Naive thymus-derived CD4-positive, alpha-beta T cell (primary cell): ENCODE measurements around the gene FCN2. TPM values are rescaled to one million over a fixed set of nuclear protein-coding genes. Genes with fewer than 3 reads are reported as not detected.

ENCODE experiments used
- ATAC-seq: fragments of 150-1000 bp; cut with Tn5 transposase; 2 replicates; pipeline ENCODE4 v1.10.0; 2021; ENCODE audit warnings: mild to moderate bottlenecking, moderate library complexity
- CTCF ChIA-PET: fragments of 350-600 bp; sonication (Branson Sonifier 250); formaldehyde crosslinking; loops from one replicate; lab custom pipeline; 2021; ENCODE audit warnings: antibody characterized with exemption; lab: Charles Lee
- POLR2A ChIA-PET: fragments of 350-600 bp; sonication (Branson Sonifier 250); formaldehyde crosslinking; loops from one replicate; lab custom pipeline; 2021; ENCODE audit warnings: antibody characterized with exemption, inconsistent platforms; lab: Charles Lee
- DNase-seq, 9 donors: peaks; one replicate each; pipeline versions ENCODE4 v3.0.0 to v3.0.0-alpha.2; 2020 to 2022; ENCODE audit warnings: mixed read lengths in 1 of 9
- H3K27ac ChIP-seq: one replicate; pipeline ENCODE4 v1.7.0; 2013; ENCODE audit warnings: mild to moderate bottlenecking, low read depth, low read length, moderate library complexity
- H3K27me3 ChIP-seq, 2 donors: one replicate each; pipeline ENCODE4 v1.7.0; 2013; ENCODE audit warnings: low read length in 2 of 2, mild to moderate bottlenecking in 2 of 2, moderate library complexity in 2 of 2; ENCODE audit not compliant: control insufficient read depth in 2 of 2, insufficient read depth in 2 of 2
- H3K36me3 ChIP-seq, 3 experiments: 1 replicate in 2 of 3; 2 replicates in 1 of 3; pipeline ENCODE4 v1.7.0; 2013; ENCODE audit warnings: low read length in 3 of 3, mild to moderate bottlenecking in 3 of 3, moderate library complexity in 1 of 3; ENCODE audit not compliant: insufficient read depth in 3 of 3, control insufficient read depth in 2 of 3
- H3K4me1 ChIP-seq, 2 donors: one replicate each; pipeline ENCODE4 v1.7.0; 2013; ENCODE audit warnings: low read length in 2 of 2, mild to moderate bottlenecking in 2 of 2, moderate library complexity in 1 of 2; ENCODE audit not compliant: control insufficient read depth in 2 of 2, insufficient read depth in 2 of 2
- H3K4me3 ChIP-seq: 2 replicates; pipeline ENCODE4 v1.7.0; 2013; ENCODE audit warnings: mild to moderate bottlenecking, low read length
- H3K9me3 ChIP-seq, 3 experiments: 1 replicate in 2 of 3; 2 replicates in 1 of 3; pipeline ENCODE4 v1.7.0; 2013; ENCODE audit warnings: low read length in 3 of 3; ENCODE audit not compliant: control insufficient read depth in 2 of 3
- H3K27ac Mint-ChIP-seq, 9 donors: one replicate each; pipeline ENCODE4 v1.8.0; 2020 to 2022; ENCODE audit warnings: mixed read lengths in 9 of 9, mild to moderate bottlenecking in 8 of 9, moderate library complexity in 5 of 9, inconsistent platforms in 2 of 9
- H3K27me3 Mint-ChIP-seq, 5 donors: one replicate each; pipeline ENCODE4 v1.8.0; 2021 to 2022; ENCODE audit warnings: mixed read lengths in 5 of 5, mild to moderate bottlenecking in 1 of 5
- H3K36me3 Mint-ChIP-seq, 5 donors: one replicate each; pipeline ENCODE4 v1.8.0; 2020 to 2022; ENCODE audit warnings: mixed read lengths in 5 of 5, mild to moderate bottlenecking in 3 of 5, inconsistent platforms in 1 of 5
- H3K4me1 Mint-ChIP-seq, 7 donors: one replicate each; pipeline ENCODE4 v1.8.0; 2020 to 2022; ENCODE audit warnings: mixed read lengths in 7 of 7, mild to moderate bottlenecking in 3 of 7, inconsistent platforms in 1 of 7
- H3K4me3 Mint-ChIP-seq, 10 donors: one replicate each; pipeline ENCODE4 v1.8.0; 2020 to 2022; ENCODE audit warnings: mild to moderate bottlenecking in 10 of 10, mixed read lengths in 10 of 10, moderate library complexity in 6 of 10, inconsistent platforms in 2 of 10
- H3K9me3 Mint-ChIP-seq, 11 donors: one replicate each; pipeline ENCODE4 v1.8.0; 2020 to 2022; ENCODE audit warnings: mixed read lengths in 11 of 11, mild to moderate bottlenecking in 4 of 11, inconsistent platforms in 1 of 11, moderate library complexity in 1 of 11
- intact Hi-C, 2 donors: fragments of 100-400 bp; cut with micrococcal nuclease; formaldehyde crosslinking; loops; one replicate each; pipeline ENCODE4 v1.15.1; 2023
- polyA plus RNA-seq, 2 donors: library from polyadenylated mRNA; unstranded; fragments of 300-500 nt; fragmentation: Illumina TruSeq; gene quantifications; one replicate each; pipeline ENCODE4 v1.2.3, GENCODE V29; 2021
- total RNA-seq, 6 experiments: library from RNA in 5 of 6; stranded (reverse) in 5 of 6; gene quantifications; 1 replicate in 5 of 6; 2 replicates in 1 of 6; pipeline ENCODE4 v1.2.3 and lab custom pipeline; 2021 to 2026

Gene FCN2
- total and polyA plus RNA-seq, 7 experiments from 2014 or later, result not detected

DNA sequence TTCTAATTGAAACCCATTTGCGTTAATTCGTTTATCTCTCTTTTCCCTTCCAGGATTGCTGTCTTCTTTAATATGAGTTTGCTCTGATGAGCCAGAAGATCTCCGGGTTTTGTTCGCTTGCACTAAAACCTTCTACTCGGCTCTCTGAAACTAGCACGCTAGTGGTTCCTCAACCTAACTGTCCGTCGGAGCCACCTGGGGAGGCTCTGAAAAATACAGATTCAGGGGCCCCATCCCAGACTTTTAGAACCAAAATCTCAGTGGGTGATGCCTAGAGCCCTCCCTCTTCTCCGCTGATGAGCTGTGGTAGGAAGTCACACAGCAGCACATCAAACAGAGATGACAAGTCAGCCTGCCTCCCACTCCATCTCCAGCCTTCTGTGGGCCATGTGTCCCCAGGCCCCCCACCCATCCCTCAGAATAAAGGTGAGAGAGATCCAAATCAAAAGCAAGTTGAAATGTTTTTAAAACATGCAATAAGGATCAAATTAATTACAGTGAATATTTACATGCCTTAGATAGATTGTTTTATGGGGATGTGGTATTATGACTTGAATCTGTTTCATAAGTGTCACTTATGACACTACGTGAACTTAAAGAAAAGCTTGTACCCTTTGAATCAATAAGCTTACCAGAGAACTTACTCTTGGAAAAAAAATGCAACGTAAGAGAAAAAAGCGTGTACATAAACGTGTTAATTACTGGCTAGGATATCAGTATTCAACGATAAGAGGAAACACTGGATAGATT, 16.4 kb downstream of the FCN2 start:
- H3K36me3 ChIP-seq, result no peaks in the 10 kb centered on the region

DNA sequence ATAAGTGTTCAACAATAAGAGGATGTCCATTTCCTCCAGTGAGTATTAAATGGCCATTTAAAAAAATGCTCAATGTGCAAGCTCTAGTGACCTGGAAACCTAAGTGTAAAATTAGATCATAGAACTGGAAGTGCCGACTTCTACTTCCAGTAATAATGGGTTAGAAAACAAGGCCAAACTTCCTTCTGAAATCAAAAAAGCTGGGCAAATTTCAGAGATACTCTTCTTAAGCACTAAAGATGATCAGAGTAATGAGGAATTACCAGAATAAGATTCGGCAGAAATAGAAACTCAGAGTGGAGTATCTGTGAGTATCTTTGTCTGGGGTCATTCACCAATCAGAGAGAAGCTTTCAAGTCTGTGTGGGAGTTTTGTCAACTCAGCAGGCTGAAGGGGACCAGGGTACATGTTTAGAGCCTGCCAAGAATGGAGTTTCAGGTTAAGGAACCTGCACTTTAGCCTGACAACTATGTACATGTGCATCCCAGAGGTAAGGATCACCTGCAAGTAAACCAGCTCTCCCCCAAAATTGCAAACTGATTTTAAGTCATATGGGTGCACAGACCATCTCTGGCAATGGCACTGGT, 17.1 kb downstream of the FCN2 start:
- Histone ChIP-seq H3K36me3 (no peaks in the 10 kb centered on the region), H3K27me3 (peaks cover under 1 to 3% of the 10 kb centered on the region in 2 donors), H3K27ac (no peak overlapping the region), H3K4me1 (no peaks in the 10 kb centered on the region), H3K4me3 (no peak overlapping the region), H3K9me3 (peaks cover 0 to 9% (median 0%) of the 10 kb centered on the region in 3 experiments)
- CTCF ChIA-PET, result no interaction called here
- no peak overlapping the region for H3K4me3 Mint-ChIP-seq
- no peak for DNase-seq
- H3K4me1 Mint-ChIP-seq, result no peaks in the 10 kb centered on the region
- H3K27ac Mint-ChIP-seq, result no peak overlapping the region
- H3K27me3 Mint-ChIP-seq, result peaks cover 3 to 22% (median 18%) of the 10 kb centered on the region in 5 donors
- POLR2A ChIA-PET, result no interaction called here
- H3K36me3 Mint-ChIP-seq, result peaks cover 0 to 5% (median 0%) of the 10 kb centered on the region in 5 donors
- no peak for ATAC-seq
- intact Hi-C loops, result no loop called here
- peaks cover 5 to 32% (median 11%) of the 10 kb centered on the region in 11 donors for H3K9me3 Mint-ChIP-seq

More for the DNA sequence above, 16.4 kb downstream of the FCN2 start:
- H3K9me3 Mint-ChIP-seq, result peaks cover 5 to 32% (median 11%) of the 10 kb centered on the region in 11 donors
- ATAC-seq (no peak), DNase-seq (no peak)
- H3K4me1 Mint-ChIP-seq, result peaks cover 0 to under 1% (median 0%) of the 10 kb centered on the region in 7 donors
- Histone ChIP-seq H3K4me3 (no peak overlapping the region), H3K9me3 (peaks cover 0 to 9% (median 0%) of the 10 kb centered on the region in 3 experiments), H3K27ac (no peak overlapping the region), H3K4me1 (no peaks in the 10 kb centered on the region), H3K27me3 (peaks cover 0 to 3% of the 10 kb centered on the region in 2 donors)
- H3K27ac Mint-ChIP-seq, result no peak overlapping the region
- intact Hi-C loops, result no loop called here
- CTCF ChIA-PET, result no interaction called here
- no peak overlapping the region for H3K4me3 Mint-ChIP-seq
- peaks cover 0 to 5% (median 0%) of the 10 kb centered on the region in 5 donors for H3K36me3 Mint-ChIP-seq
- POLR2A ChIA-PET, result no interaction called here
- peaks cover 2 to 23% (median 18%) of the 10 kb centered on the region in 5 donors for H3K27me3 Mint-ChIP-seq

DNA sequence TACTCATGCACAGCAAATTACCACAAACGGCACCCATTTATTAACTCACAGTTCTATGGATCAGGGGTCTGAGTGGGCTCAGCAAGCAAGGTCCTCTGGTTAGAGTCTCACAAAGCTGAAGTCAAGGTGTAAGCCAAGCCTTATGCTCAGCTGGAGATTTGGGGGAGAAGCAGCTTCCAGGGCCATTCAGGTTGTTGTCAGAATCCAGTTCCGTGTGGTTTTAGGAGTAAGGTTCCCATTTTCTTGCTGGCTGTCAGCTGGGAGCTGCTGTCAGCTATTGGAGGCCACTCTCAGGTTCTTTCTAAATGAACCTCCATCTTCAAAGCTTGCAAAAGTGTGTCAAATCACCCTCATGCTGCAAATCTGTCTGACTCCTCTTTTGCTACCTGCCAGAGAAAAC, 17.7 kb downstream of the FCN2 start:
- no peak overlapping the region for H3K4me3 Mint-ChIP-seq
- no peak for ATAC-seq
- peaks cover 5 to 32% (median 11%) of the 10 kb centered on the region in 11 donors for H3K9me3 Mint-ChIP-seq
- no peaks in the 10 kb centered on the region for H3K36me3 ChIP-seq
- peaks cover 3% of the 10 kb centered on the region in 2 donors for H3K27me3 ChIP-seq
- intact Hi-C loops, result no loop called here
- H3K27me3 Mint-ChIP-seq, result peaks cover 4 to 18% (median 16%) of the 10 kb centered on the region in 5 donors
- H3K9me3 ChIP-seq, result peaks cover 0 to 9% (median 0%) of the 10 kb centered on the region in 3 experiments
- H3K4me1 ChIP-seq, result no peaks in the 10 kb centered on the region
- no peak for DNase-seq
- no peak overlapping the region for H3K27ac ChIP-seq
- ChIA-PET CTCF (no interaction called here), POLR2A (no interaction called here)
- no peak overlapping the region for H3K4me3 ChIP-seq
- no peaks in the 10 kb centered on the region for H3K4me1 Mint-ChIP-seq
- H3K36me3 Mint-ChIP-seq, result peaks cover 0 to 5% (median 0%) of the 10 kb centered on the region in 5 donors
- no peak overlapping the region for H3K27ac Mint-ChIP-seq

DNA sequence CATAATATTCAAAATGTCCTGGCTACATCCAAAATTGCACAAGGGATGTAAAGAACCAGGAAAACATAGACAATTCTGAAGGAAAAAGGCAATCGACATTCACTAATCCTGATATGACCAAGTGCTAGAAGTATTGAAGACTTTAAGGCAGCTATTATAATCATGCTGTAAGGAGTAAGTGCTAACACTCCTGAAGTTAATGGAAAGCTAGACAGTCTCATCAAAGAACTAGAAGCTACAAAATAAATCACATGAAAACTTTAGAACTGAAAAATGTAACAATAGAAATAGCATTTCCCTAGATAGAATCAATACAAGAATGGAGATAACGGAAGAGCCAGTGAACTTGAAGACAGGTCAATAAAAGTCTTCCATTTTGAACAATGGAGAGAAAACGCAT, 18.6 kb downstream of the FCN2 start:
- H3K36me3 Mint-ChIP-seq, result peaks cover 0 to 5% (median 0%) of the 10 kb centered on the region in 5 donors
- H3K4me1 Mint-ChIP-seq, result no peaks in the 10 kb centered on the region
- Histone ChIP-seq H3K36me3 (no peaks in the 10 kb centered on the region), H3K27ac (no peak overlapping the region), H3K9me3 (peaks cover 0 to 9% (median 0%) of the 10 kb centered on the region in 3 experiments), H3K4me3 (no peak overlapping the region), H3K27me3 (peaks cover under 1 to 3% of the 10 kb centered on the region in 2 donors), H3K4me1 (no peaks in the 10 kb centered on the region)
- ChIA-PET CTCF (no interaction called here), POLR2A (no interaction called here)
- no peak for DNase-seq
- peaks cover 3 to 32% (median 10%) of the 10 kb centered on the region in 11 donors for H3K9me3 Mint-ChIP-seq
- no peak overlapping the region for H3K27ac Mint-ChIP-seq
- intact Hi-C loops, result no loop called here
- H3K27me3 Mint-ChIP-seq, result peaks cover 4 to 22% (median 10%) of the 10 kb centered on the region in 5 donors
- ATAC-seq, result no peak
- no peak overlapping the region for H3K4me3 Mint-ChIP-seq

DNA sequence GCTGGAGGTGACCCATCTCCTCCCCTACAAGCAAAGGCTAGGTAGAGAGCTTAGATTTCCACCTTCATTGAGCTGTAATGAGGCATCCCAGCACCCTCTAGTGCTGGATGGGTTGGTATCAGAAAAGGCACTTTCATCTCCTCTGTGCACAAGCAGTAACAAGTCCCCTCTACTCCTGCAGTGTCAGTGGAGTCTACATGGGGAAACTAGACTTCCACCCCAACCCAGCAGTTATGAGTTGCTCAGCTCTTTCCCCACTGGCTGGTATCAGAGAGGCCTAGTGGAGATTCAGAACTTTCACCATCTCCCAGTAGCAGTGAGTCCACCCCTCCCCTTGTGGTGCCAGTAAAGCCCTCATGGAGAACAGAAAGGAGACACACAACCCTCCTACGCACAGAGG, 19.2 kb downstream of the FCN2 start:
- H3K4me1 ChIP-seq, result no peaks in the 10 kb centered on the region
- H3K27me3 ChIP-seq, result peaks cover 0 to 3% of the 10 kb centered on the region in 2 donors
- intact Hi-C loops, result no loop called here
- peaks cover 0 to 5% (median 0%) of the 10 kb centered on the region in 5 donors for H3K36me3 Mint-ChIP-seq
- CTCF ChIA-PET, result no interaction called here
- no peaks in the 10 kb centered on the region for H3K36me3 ChIP-seq
- POLR2A ChIA-PET, result no interaction called here
- no peak for ATAC-seq
- H3K4me1 Mint-ChIP-seq, result no peaks in the 10 kb centered on the region
- no peak for DNase-seq
- H3K9me3 ChIP-seq, result peaks cover 0 to 7% (median 0%) of the 10 kb centered on the region in 3 experiments
- H3K4me3 Mint-ChIP-seq, result no peak overlapping the region
- peaks cover 3 to 32% (median 10%) of the 10 kb centered on the region in 11 donors for H3K9me3 Mint-ChIP-seq
- H3K27me3 Mint-ChIP-seq, result peaks cover 4 to 21% (median 10%) of the 10 kb centered on the region in 5 donors
- H3K4me3 ChIP-seq, result no peak overlapping the region
- no peak overlapping the region for H3K27ac ChIP-seq
- no peak overlapping the region for H3K27ac Mint-ChIP-seq

DNA sequence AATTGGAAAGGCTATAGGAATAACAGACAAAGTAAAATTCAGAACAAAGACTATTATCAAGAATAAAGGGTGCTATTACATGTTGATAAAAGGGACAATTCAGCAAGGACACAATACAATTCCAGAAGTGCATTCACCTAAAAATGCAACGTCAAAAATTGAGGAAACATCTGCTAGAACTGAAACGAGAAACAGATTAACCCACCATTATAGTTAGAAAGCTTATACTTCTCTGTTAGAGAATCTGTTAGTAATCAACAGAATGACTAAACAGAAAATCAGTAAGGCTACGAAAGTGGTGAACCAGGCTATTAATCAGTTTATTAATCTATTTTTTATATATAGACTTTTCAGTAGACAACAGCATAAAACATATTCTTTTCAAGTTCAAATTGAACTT, 22.3 kb downstream of the FCN2 start:
- intact Hi-C loops, result no loop called here
- peaks cover 0 to 3% of the 10 kb centered on the region in 2 donors for H3K27me3 ChIP-seq
- H3K27ac Mint-ChIP-seq, result no peak overlapping the region

More for the DNA sequence above, 22.3 kb downstream of the FCN2 start:
- Histone ChIP-seq H3K9me3 (peaks cover 0 to 4% (median 0%) of the 10 kb centered on the region in 3 experiments), H3K4me1 (no peaks in the 10 kb centered on the region), H3K27ac (no peak overlapping the region), H3K36me3 (no peaks in the 10 kb centered on the region), H3K4me3 (no peak overlapping the region)
- ChIA-PET POLR2A (no interaction called here), CTCF (no interaction called here)
- ATAC-seq, result no peak
- peaks cover 3 to 20% (median 7%) of the 10 kb centered on the region in 11 donors for H3K9me3 Mint-ChIP-seq
- peaks cover 0 to 5% (median 0%) of the 10 kb centered on the region in 5 donors for H3K36me3 Mint-ChIP-seq
- no peak overlapping the region for H3K4me3 Mint-ChIP-seq
- DNase-seq, result no peak
- no peaks in the 10 kb centered on the region for H3K4me1 Mint-ChIP-seq
- H3K27me3 Mint-ChIP-seq, result peaks cover 5 to 15% (median 6%) of the 10 kb centered on the region in 5 donors
